COLO668 (cell line): Measurements from ENCODE around the gene MLF2.

Experiments used
- DNase-seq: peaks from one replicate; lab custom pipeline; 2025; ENCODE audit not compliant: unreplicated experiment; lab: John Stamatoyannopoulos, UW

MLF2 gene, protein sequence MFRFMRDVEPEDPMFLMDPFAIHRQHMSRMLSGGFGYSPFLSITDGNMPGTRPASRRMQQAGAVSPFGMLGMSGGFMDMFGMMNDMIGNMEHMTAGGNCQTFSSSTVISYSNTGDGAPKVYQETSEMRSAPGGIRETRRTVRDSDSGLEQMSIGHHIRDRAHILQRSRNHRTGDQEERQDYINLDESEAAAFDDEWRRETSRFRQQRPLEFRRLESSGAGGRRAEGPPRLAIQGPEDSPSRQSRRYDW

DNA sequence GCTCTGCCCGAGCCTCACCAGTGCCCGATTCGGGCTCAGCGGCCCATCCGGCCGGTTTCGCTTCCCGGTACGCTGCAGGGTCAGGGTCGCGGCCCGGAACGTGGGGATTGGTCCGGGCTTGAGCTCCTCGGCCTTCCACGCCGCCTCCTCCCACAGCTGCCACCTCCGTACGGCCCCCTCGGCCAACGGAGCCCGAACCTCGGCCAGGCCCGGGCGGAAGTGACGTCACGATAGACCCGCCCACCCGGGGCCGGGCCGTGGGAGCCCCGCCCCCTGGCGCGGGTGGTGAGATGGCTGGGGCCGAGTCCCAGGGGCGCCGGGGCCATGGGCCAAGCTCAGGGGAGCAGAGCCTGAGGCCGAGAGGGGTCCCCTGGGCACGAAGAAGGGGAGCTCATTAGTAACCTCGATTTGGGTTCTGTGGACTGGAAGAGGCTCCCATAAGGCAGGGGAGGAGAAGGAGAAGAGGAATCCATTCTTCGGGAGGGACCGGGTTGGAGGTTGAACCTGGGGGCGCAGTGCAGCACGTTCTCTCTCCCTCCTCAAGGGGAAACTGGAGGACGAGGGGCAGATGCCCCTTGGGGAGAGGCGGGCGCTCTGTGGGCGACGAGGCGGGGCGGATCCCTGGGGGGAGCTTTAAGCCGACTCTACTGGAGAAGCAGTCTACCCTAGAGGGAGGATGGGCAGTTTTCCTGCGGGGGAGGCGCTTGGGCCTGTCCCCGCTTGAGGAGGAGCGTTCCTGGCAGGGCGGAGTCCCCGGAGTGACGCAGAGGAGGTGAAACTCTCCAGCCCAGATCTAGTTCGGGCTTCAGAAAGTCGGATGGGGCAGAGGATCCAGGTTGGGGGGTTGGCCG lies at the start of gene MLF2:
Gene MLF2, minus strand, starts transcription at position 221 of the 851 bp plus-strand sequence. CDS start 807 bp downstream, outside the sequence.
- peak; percentile 87 for DNase-seq

- no peak for DNase-seq
These were observed 46.2 kb upstream of the MLF2 start for GRCh38 chr12:6799147-6799546.

DNA sequence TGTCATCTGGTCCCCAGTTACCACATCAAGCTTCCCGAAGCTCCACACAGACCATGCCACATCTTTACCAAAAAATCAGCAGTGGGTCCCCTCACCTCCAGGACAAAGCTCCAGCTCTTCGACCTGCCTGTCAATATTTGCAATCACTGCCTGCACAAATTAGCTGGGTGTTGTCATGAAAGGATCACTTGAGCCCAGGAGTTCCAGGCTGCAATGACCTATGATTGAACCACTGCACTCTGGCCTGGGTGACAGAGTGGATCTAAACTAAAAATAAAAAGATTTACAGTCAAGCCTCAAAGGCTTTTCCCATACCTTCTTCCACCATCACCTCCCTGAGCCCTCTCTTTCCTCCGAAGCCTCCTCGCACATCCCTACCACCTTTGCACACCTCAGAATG lies 43.6 kb upstream of the MLF2 start:
- DNase-seq, result no peak

DNA sequence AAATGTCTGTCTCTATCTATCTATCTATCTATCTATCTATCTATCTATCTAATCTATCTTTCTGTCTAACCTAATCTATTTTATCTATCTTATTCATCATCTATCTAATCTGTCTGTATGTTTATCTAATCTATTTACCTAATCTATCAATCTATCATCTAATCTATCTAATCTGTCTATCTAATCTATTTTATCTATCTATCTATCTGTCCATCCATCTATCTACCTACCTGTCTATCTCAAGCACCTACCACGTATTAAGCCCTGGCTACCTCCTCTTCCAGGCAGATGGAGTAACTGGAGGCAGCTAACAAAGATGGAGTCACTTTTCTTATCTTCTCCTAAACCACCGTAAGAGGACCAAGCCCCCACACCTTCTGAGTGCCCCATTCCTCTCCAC lies 42.1 kb upstream of the MLF2 start:
- DNase-seq, result no peak

GRCh38 chr12:6792522-6793201 lies 39.7 kb upstream of the MLF2 start:
- no peak for DNase-seq

- no peak for DNase-seq
These were observed 39.1 kb upstream of the MLF2 start for GRCh38 chr12:6791931-6792520.

DNA sequence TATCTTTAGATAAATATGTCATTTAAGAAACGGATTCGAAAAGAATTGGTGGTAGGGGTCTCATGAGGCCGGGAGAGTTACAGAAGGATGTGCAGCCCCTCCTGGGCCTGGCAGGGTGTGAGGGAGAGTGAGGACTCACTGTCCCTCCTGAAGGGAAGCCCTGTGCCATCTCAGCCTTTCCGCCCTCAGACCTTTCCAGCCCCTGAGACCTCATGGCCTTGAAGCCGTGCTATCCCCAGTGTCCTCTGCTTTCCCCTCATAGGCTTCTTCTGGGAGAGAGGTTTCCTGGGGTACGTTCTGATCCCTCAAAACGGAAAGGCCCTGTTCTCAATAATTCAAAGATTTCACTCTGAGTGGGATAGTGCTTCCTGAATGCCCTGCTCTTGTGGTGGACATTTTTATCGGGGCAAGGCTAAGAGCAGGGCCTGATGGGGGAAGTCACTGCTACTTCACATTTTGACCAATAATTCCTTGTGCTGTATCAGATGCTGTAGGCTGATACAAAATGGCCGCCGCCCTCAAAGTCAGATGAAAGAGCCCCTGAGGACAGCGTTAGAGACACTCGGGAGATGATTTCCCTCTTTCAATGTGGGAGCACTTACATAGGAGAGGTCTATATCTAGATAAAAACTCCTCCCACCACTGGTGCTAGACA lies 37.7 kb upstream of the MLF2 start:
- no peak for DNase-seq

GRCh38 chr12:6788972-6789924 lies 36.3 kb upstream of the MLF2 start, which contains the start of gene CD4:
CD4 (plus strand) TSS chr12:6789528; CDS start chr12:6800139, 10,611 bp downstream.
- no peak for DNase-seq

DNA sequence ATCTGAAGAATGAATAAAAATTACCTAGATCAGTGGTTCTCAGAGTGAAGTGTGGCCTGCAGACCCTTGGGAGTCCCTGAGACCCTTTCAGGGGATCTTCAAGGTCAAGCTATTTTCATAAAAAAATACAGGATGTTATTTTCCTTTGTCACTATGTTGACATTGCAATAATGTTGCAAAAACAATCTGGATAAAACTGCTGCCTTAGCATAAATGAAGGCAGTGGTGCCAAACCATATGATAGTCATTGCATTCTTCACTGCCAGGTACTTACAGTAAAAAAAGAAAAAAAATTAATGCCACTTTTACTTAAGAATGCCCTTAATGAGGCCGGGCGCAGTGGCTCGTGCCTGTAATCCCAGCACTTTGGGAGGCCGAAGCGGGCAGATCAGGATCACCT lies 34.4 kb upstream of the MLF2 start:
- no peak for DNase-seq

DNA sequence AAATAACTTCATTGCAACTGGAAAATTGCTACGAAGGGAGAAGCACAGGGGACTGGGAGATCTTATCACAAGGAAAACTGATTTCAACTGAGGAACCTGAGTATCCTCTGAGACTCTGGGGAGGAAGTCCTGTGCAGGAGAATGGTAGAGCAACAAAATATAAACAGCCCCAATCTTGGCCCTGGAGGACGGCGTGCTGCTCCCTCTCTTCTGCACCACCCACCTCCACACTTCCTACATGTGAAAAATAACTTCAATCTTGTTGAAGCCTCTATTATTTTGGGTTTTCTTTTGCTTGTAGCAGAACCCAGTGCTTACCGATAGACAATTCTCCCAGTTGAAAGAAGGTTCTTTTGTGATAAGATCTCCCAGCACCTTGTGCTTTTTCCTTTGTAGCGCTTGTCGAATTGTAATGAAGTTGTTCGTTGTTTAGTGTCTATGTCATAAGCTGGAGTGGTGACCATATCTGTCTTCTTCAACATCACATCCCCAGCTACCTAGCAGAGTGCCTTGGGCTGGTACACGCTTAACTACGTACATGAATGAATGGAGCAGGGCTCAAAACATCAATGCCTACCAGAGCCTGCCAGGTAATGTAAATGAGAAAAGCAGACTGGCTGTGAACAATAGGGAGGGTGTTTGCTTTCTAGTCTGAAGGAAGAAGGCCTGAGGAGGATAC lies 33.6 kb upstream of the MLF2 start:
- no peak for DNase-seq

DNA sequence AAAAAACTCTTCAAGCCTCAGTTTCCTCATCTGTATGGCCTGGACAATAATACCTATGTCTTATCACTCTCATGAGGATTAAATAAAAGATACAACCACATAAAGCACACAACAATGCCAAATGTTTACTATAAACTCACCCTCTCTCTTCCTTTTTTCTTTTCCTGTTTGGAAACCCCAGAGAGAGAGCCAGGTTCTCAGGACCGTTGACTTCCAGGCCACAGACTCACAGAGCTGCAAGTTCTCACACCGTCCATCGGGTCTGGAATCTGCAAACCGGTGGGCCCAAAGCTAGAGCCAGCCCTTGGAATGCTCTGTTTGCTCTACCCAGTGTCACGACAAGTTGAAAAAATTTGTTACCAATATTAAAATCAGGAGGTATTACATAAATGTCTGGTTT lies 31.8 kb upstream of the MLF2 start:
- DNase-seq, result no peak

DNA sequence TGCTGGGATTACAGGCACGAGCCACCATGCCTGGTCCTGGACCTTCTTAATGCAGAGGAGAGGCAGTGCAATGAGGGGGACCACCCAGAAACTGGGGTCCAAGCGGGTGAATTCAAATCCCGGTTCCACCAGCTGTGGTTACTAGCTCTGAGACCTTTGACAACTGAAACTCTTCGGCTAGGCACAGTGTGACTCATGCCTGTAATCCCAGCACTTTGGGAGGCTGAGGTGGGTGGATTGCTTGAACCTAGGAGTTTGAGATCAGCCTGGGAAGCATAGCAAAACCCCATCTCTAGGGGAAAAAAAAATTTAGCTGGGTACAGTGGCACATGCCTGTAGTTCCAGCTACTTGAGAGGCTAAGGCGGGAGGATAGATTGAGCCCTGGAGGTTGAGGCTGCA lies 31.4 kb upstream of the MLF2 start:
- no peak for DNase-seq

GRCh38 chr12:6783828-6784227 lies 30.9 kb upstream of the MLF2 start:
- no peak for DNase-seq

- no peak for DNase-seq
These were observed 30.1 kb upstream of the MLF2 start for GRCh38 chr12:6782850-6783566.

GRCh38 chr12:6782119-6782518 lies 29.2 kb upstream of the MLF2 start:
- no peak for DNase-seq

GRCh38 chr12:6780573-6780972 lies 27.6 kb upstream of the MLF2 start:
- no peak for DNase-seq

DNA sequence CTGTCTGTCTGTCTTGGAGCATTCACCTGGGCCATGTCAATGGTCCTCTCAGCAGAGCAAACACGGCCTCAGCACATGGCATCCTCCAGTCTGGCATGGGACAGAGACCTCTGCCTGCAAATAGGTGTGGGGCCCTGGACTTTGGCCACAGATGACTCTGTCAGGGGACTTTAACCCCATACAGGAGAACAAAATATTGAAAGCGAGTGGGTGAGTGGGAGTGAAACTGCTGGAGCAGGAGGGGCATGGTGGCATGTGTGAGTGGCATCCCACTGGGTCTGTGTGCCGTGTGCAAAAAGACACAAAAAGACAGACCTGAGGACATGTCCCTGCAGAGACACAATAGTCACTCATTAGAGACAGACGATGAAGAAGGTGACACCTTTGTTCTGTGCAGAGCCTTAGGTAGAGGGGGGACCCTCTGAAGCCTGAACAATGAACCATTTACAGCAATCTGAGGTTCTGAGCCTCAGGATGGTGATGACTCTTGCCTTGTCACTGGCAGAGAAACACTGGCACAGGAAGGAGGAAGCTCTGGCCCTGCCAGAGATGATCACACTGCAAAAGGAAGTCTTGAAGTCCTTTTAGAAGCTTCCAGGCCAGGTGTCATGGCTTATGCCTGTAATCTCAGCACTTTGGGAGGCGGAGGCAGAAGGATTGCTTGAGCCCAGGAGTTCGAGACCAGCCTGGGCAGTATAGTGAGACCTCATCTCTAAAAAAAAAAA lies 26.9 kb upstream of the MLF2 start:
- DNase-seq, result no peak
